Activated CD8-positive, alpha-beta T cell treated with anti-CD3 and anti-CD28 coated beads, Interleukin-2, amount 10 ng/mL, durations not matched to agents 7 days and 5 days (primary cell): Measurements from ENCODE around the gene RAD51B. TPM values are rescaled to one million over a fixed set of nuclear protein-coding genes. Genes with fewer than 3 reads are reported as not detected.
A peak's percentile ranks its signal among the peaks of the same experiment; 100 is the strongest.

Experiments
- ATAC-seq: fragments of 150-1000 bp; cut with Tn5 transposase; one replicate; pipeline ENCODE4 v1.10.0; 2021; ENCODE audit warnings: moderate library complexity
- CTCF ChIA-PET: fragments of 350-600 bp; sonication (Branson Sonifier 250); formaldehyde crosslinking; loops from one replicate; lab custom pipeline; 2021; ENCODE audit warnings: antibody characterized with exemption; lab: Charles Lee
- POLR2A ChIA-PET: fragments of 350-600 bp; sonication (Branson Sonifier 250); formaldehyde crosslinking; loops from one replicate; lab custom pipeline; 2021; ENCODE audit warnings: antibody characterized with exemption; lab: Charles Lee
- DNase-seq: peaks from one replicate; pipeline ENCODE4 v3.0.0-alpha.2; 2020
- H3K27ac Mint-ChIP-seq: one replicate; pipeline ENCODE4 v1.8.0; 2021; ENCODE audit warnings: mild to moderate bottlenecking, mixed read lengths
- H3K27me3 Mint-ChIP-seq: one replicate; pipeline ENCODE4 v1.8.0; 2021; ENCODE audit warnings: low read depth, mixed read lengths
- H3K36me3 Mint-ChIP-seq: one replicate; pipeline ENCODE4 v1.8.0; 2021; ENCODE audit warnings: low read depth, mixed read lengths
- H3K4me1 Mint-ChIP-seq: one replicate; pipeline ENCODE4 v1.8.0; 2021; ENCODE audit warnings: low read depth, mixed read lengths
- H3K4me3 Mint-ChIP-seq: one replicate; pipeline ENCODE4 v1.8.0; 2021; ENCODE audit warnings: mild to moderate bottlenecking, mixed read lengths
- H3K9me3 Mint-ChIP-seq: one replicate; pipeline ENCODE4 v1.8.0; 2022; ENCODE audit warnings: mixed read lengths; ENCODE audit not compliant: insufficient read depth
- total RNA-seq, 2 experiments: library from RNA; stranded (reverse); gene quantifications; one replicate each; pipeline ENCODE4 v1.2.3, GENCODE V29; 2021

Gene RAD51B
- total RNA-seq, 2 experiments from 2014 or later = 34.1 to 38.8 TPM

DNA sequence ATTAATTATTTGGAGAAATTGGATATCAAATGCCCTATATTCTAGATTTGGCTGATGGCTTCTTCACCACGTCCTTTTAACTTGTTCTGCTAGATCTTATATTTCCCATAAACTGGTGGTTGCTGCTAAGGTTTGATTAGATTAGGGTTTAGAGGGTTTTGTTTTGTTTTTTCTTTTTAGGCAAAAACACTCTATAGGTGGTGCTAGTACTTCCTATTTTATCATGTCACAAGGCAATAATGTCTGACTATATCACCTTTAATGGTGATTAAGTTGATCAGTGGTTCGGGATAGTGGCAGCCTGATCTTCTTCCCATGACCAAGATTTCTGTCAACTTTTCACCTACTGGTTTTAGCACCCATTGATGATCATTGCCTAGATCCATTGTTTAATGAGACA, 455.1 kb downstream of the RAD51B start:
- CTCF ChIA-PET = interaction anchor here (1.2 to 1.4 kb wide), 2 partner anchors 458 to 515 kb away, joined by 3 read pairs; no protein-coding TSS in a partner anchor
- Mint-ChIP-seq H3K27me3 (no peaks in the 10 kb centered on the region), H3K4me3 (no peak overlapping the region), H3K27ac (no peak overlapping the region), H3K9me3 (no peaks in the 10 kb centered on the region), H3K4me1 (peaks cover 23% of the 10 kb centered on the region), H3K36me3 (no peaks in the 10 kb centered on the region)
- ATAC-seq (no peak), DNase-seq (no peak)
- POLR2A ChIA-PET = interaction anchor here (0.9 kb wide), 1 partner anchor 8 kb away, joined by 3 read pairs; no protein-coding TSS in a partner anchor

DNA sequence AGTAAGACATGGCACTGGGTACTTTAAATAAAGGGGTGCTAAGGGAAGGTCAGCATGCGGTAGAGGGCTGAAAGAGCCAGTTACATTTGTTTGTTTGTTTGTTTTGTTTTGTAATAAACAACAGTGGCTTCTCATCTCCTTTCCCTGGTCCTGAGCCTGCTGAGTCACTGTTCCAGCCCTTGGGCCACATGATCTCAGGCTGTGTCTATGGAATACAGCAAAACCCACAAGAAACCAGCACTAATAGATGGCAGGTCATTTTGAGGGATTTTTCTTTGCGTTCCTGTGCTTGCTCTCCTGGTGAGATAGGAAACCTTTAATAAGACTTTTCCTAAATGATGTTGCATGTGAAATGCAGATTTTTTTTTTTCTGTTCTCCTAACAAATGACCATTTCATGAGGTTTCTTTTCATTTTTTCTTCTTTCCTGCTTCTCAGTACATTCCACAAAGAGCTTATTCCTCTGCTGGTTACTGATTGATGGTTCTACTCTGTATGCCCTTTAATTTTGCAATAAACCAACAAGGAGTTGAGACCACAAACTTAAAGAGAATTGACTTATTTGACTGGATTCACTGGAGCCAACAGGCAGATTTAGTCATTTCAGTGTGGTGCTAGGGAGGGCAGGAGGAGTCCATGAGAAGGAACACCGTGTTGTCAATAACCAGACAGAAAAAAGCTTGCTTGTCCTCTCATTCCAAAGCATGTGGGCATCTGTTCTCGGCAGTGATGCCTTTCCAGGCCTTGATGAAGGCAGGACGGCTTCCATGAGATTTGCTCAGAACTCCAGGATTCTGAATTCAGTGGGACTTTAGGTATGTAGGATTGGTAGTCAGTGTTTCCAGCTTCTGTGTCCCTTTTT, 459.2 kb downstream of the RAD51B start:
- H3K27me3 Mint-ChIP-seq = no peaks in the 10 kb centered on the region
- POLR2A ChIA-PET = no interaction called here
- no peak overlapping the region for H3K27ac Mint-ChIP-seq
- CTCF ChIA-PET = no interaction called here
- DNase-seq (no peak), ATAC-seq (no peak)
- H3K36me3 Mint-ChIP-seq = peaks cover 3% of the 10 kb centered on the region
- H3K9me3 Mint-ChIP-seq = no peaks in the 10 kb centered on the region
- H3K4me1 Mint-ChIP-seq = peaks cover 36% of the 10 kb centered on the region
- H3K4me3 Mint-ChIP-seq = no peak overlapping the region

DNA sequence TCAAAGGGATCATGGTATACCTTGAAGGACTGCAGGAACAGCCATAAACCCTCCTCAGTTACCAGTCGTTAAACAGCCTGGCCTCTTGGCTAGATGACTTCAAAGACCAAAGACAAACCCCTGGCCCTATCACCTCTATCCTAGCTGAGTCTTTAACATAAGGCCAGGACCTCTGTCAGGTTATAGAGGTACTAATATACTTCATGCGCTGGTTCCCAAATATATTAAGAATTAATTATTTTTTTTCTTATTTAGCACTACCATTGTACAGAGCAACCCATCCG, 459.8 kb downstream of the RAD51B start:
- Mint-ChIP-seq H3K27ac (no peak overlapping the region), H3K27me3 (no peaks in the 10 kb centered on the region), H3K4me3 (no peak overlapping the region), H3K36me3 (peaks cover 6% of the 10 kb centered on the region), H3K9me3 (no peaks in the 10 kb centered on the region), H3K4me1 (peaks cover 41% of the 10 kb centered on the region)
- ChIA-PET CTCF (no interaction called here), POLR2A (no interaction called here)
- no peak for ATAC-seq
- no peak for DNase-seq

DNA sequence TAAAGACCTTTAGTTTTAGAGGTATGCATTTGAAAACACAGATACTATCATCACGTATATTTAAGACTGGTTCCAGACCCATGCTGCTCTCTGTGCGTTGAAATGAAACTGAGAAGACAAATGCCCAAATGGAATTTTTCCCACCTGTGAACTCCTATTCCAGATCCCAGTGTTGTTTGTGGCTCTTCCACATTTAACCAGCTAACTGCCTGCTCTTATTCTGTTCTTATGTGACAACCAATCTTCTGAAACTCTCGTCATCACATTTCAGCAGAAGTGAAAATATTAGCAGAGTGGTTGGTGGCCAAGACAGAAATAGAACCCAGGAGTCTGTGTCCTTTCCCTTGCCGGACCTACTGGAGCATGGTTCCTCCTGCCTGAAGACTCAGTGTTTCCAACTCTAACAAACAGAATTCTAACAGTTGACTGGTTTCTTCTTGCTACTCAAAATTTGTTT, 460.2 kb downstream of the RAD51B start:
- Mint-ChIP-seq H3K27me3 (no peaks in the 10 kb centered on the region), H3K4me1 (peaks cover 43% of the 10 kb centered on the region), H3K36me3 (peaks cover 8% of the 10 kb centered on the region), H3K27ac (no peak overlapping the region), H3K4me3 (no peak overlapping the region), H3K9me3 (no peaks in the 10 kb centered on the region)
- no peak for DNase-seq
- ChIA-PET POLR2A (no interaction called here), CTCF (no interaction called here)
- ATAC-seq = no peak

DNA sequence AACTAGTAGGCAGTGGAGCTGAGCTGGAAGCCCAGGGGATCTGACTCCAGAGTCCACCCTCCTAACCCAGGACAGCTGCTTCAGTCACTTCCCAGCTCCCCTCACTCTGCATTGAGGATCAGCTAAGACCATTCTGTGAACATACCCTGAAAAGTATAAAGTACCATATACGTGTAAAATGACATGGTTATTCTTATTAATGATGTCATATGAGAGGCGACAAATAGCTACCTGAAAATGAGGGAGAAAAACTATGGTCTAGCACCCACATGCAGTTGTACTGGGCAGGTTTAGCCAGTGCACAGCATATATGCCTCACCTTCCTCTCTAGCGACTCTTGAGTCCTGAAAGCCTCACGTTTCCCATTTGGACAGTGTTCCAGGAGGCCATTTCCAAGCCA, 461.9 kb downstream of the RAD51B start:
- Mint-ChIP-seq H3K4me1 (peaks cover 46% of the 10 kb centered on the region), H3K27me3 (no peaks in the 10 kb centered on the region), H3K4me3 (no peak overlapping the region), H3K36me3 (peaks cover 13% of the 10 kb centered on the region), H3K9me3 (no peaks in the 10 kb centered on the region), H3K27ac (peak overlapping the region; percentile 55)
- ChIA-PET POLR2A (interaction anchor here (0.6 kb wide), 1 partner anchor 104 kb away, joined by 3 read pairs; no protein-coding TSS in a partner anchor), CTCF (interaction anchor here (1.1 to 4.8 kb wide), 2 partner anchors 31 to 437 kb away, joined by 3 to 36 read pairs; no protein-coding TSS in a partner anchor)
- DNase-seq (no peak), ATAC-seq (no peak)

DNA sequence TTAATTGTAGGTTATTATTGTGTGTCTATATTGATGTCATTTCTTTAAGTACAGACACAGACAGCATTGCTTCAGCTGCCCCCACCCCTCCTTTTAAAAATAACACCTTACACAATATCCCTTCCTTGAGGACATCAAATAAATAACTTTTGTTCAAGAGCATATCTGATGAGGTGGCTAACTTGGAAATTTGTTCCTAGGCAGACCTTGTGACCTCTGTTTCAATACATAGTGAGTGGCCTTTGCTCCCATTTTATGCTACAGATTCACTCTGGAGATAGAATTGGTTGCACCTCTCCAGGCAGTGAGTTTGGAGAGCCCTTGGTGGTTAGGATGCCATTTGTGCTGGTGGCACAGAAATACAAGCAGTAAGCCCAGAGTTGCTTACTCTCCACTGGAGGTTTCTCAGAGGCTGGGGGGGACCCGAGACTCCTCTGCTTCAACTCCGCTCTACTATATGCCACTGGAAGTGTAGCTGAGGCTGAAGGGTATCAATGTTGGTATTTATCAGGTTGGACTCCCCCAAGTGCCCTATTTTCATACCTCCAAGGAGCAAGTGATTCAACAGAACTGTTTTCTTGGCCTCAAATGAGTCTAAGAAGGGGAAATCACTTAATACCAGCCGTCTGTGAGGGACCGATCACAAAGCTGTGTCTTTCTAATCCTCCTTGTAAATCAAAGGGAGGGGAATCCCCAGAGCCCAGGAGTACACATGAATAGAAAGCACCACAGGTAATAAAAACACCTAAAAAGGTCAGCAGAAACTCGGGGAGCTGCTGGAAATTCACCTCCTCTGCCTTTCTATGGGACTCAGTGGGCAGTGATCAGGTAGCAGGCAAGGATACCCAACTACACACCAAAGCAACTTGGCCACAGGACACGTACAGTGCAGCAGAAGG, 463.1 kb downstream of the RAD51B start:
- no peaks in the 10 kb centered on the region for H3K27me3 Mint-ChIP-seq
- H3K36me3 Mint-ChIP-seq = peaks cover 13% of the 10 kb centered on the region
- H3K4me3 Mint-ChIP-seq = peak overlapping the region; percentile 57
- POLR2A ChIA-PET = interaction anchor here (0.8 to 1.9 kb wide), 8 partner anchors 497 to 537 kb away, joined by 3 to 11 read pairs (median 6); partner anchors contain the start of gene ZFP36L1
- H3K4me1 Mint-ChIP-seq = peaks cover 50% of the 10 kb centered on the region
- no peaks in the 10 kb centered on the region for H3K9me3 Mint-ChIP-seq
- DNase-seq (no peak), ATAC-seq (peak; percentile 36)
- H3K27ac Mint-ChIP-seq = peak overlapping the region; percentile 98
- CTCF ChIA-PET = interaction anchor here (0.8 to 4.8 kb wide), 17 partner anchors 11 to 561 kb away, joined by 3 to 36 read pairs (median 4); no protein-coding TSS in a partner anchor

DNA sequence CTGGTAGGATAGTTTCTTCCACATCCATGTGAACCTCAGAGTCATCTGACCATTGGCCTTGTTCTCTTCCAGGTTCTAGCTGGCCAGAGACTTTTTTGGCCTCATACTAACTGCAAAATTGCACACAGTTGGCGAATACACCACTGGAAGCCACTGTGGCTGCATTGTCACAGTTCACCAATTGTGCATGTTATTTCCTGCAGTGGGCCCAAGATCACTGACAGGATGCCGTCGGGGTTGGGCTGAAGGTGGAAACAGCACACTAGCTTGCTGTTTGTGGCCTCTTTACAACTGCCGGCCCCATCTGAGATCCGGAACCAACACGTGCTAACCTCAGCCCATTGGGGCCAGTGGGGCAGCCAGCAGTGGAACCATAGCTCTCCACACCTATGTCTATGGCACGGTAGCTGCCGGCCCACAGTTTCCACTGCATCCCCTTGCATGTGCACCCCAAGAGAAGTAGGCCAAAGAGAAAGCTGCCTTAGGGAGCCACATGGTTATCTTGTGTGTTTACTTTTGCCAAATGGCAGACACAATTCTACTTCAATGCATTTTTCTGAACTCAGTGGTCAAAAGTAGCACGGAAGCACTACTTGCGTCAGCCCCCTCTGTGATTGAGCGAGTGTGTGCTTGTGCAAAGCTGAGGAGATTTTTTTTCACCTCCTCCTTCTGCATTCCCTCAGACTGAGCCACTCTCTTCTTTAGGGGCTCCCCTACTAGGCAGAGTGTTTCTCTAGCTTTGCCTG, 464.0 kb downstream of the RAD51B start:
- H3K9me3 Mint-ChIP-seq = no peaks in the 10 kb centered on the region
- H3K4me3 Mint-ChIP-seq = peak overlapping the region; percentile 57
- H3K27ac Mint-ChIP-seq = peak overlapping the region; percentile 98
- H3K36me3 Mint-ChIP-seq = peaks cover 13% of the 10 kb centered on the region
- ATAC-seq (peak; percentile 78), DNase-seq (peak; percentile 84)
- ChIA-PET POLR2A (interaction anchor here (0.8 to 1.9 kb wide), 9 partner anchors 497 to 536 kb away, joined by 3 to 11 read pairs (median 5); partner anchors contain the start of gene ZFP36L1), CTCF (interaction anchor here (0.7 to 4.8 kb wide), 18 partner anchors 12 to 560 kb away, joined by 3 to 36 read pairs (median 4); no protein-coding TSS in a partner anchor)
- H3K27me3 Mint-ChIP-seq = no peaks in the 10 kb centered on the region
- peaks cover 50% of the 10 kb centered on the region for H3K4me1 Mint-ChIP-seq

DNA sequence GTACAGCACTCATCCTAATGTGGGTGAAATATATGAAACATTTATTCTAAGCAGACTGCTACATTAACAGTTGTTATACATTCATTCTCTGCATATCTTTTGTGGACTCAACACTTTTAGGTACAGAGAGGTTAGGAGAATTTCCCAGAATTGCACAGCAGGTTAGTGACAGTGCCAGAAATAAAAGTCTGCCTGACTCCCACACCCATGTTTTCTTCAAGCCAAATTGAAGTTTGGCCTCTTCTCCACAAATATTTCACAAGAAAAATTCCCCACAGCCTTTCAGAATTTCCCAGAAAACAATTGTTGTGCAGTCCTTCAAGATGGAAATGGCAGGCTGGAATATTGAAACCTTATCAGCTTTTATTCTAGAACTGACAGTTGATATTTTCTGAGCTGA, 464.8 kb downstream of the RAD51B start:
- ChIA-PET POLR2A (interaction anchor here (1.2 to 1.9 kb wide), 6 partner anchors 496 to 532 kb away, joined by 3 to 11 read pairs (median 8); partner anchors contain the start of gene ZFP36L1), CTCF (interaction anchor here (1.0 to 4.8 kb wide), 5 partner anchors 9 to 530 kb away, joined by 3 to 36 read pairs (median 4); no protein-coding TSS in a partner anchor)

DNA sequence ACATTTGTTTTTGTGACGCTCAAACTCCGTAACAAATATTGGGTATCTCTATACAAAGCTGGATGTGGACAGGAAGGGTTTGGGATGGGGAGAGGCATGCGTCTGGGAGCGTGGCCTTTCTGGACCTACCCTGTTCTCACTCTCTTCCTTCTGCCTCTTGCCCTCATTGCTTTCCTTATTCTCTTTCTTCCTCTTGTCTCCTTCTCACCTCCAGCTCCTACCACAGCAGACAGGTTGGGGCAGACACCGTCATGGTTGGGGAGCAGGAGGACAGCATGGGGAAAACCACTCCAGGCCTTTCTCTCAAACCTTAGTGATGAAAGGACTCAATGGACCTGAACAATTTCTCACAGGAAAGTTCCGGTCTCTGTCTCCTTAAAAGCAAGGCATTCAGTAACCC, 465.3 kb downstream of the RAD51B start:
- Mint-ChIP-seq H3K27me3 (no peaks in the 10 kb centered on the region), H3K27ac (peak overlapping the region; percentile 89), H3K9me3 (no peaks in the 10 kb centered on the region), H3K36me3 (peaks cover 13% of the 10 kb centered on the region), H3K4me3 (peak overlapping the region; percentile 44), H3K4me1 (peaks cover 50% of the 10 kb centered on the region)
- ATAC-seq (no peak), DNase-seq (no peak)
- ChIA-PET POLR2A (interaction anchor here (1.0 to 1.2 kb wide), 2 partner anchors 508 to 530 kb away, joined by 3 to 4 read pairs; partner anchors contain the start of gene ZFP36L1), CTCF (interaction anchor here (1.0 to 4.8 kb wide), 4 partner anchors 9 to 532 kb away, joined by 3 to 36 read pairs (median 18); no protein-coding TSS in a partner anchor)

More for the DNA sequence above, 464.8 kb downstream of the RAD51B start:
- no peaks in the 10 kb centered on the region for H3K9me3 Mint-ChIP-seq
- DNase-seq (no peak), ATAC-seq (no peak)
- peak overlapping the region; percentile 98 for H3K27ac Mint-ChIP-seq
- H3K27me3 Mint-ChIP-seq = no peaks in the 10 kb centered on the region
- H3K4me1 Mint-ChIP-seq = peaks cover 50% of the 10 kb centered on the region
- H3K36me3 Mint-ChIP-seq = peaks cover 13% of the 10 kb centered on the region
- peak overlapping the region; percentile 57 for H3K4me3 Mint-ChIP-seq

DNA sequence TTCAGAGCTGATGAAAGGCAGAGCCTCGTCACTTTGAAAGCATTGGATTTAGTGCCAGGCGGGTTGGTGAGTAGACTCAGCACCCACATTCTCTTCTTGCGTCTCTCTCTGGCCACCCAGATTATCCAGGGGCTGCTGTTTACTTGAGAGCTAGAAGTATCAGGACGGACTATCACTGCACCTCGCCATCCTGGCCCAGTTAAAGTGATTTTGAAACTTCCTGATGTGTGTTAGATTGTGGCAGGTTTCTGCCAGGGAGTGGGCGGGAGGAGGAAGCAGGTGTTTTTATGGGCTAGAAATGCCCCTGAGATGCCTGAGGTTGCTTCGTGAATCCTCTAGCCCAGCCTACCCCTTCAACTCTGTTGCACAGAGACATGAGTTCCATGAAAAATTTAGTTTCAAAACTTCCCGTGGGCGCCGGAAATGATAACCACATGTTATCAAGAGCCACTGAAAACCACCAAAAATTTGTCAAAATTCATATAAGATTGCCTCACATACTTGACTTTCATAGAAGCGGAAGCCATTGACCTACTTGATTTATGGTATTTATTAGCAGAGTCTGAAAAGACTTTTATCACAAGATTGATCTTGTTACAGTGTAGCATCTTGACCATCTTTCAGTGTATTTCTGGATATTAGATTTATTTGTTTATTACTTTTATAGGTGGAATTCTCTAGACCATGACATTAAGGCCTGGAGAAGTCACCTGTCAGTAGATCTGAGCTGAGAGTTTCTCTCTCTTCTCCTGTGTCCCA, 466.0 kb downstream of the RAD51B start:
- ATAC-seq (peak; percentile 52), DNase-seq (peak; percentile 69)
- ChIA-PET POLR2A (interaction anchor here (1.0 to 1.3 kb wide), 3 partner anchors 508 to 529 kb away, joined by 3 to 5 read pairs (median 4); partner anchors contain the start of gene ZFP36L1), CTCF (interaction anchor here (1.0 to 4.8 kb wide), 7 partner anchors 10 to 531 kb away, joined by 3 to 36 read pairs (median 4); no protein-coding TSS in a partner anchor)
- Mint-ChIP-seq H3K27me3 (no peaks in the 10 kb centered on the region), H3K27ac (peak overlapping the region; percentile 89), H3K9me3 (no peaks in the 10 kb centered on the region), H3K36me3 (peaks cover 13% of the 10 kb centered on the region), H3K4me3 (peak overlapping the region; percentile 44), H3K4me1 (peaks cover 50% of the 10 kb centered on the region)
